Fibroblast of lung (primary cell): ENCODE data around the gene GRB10. TPM values are rescaled to one million over a fixed set of nuclear protein-coding genes. Genes with fewer than 3 reads are reported as not detected.

ENCODE experiments used
- DNase-seq, 2 donors: peaks; one replicate each; pipeline versions ENCODE4 v3.0.0 to v3.0.0-alpha.2; 2010; ENCODE audit warnings: low read depth in 2 of 2
- H2AFZ ChIP-seq: 2 replicates; pipeline ENCODE4 v1.5.1; 2012; ENCODE audit warnings: low read length, control low read depth, inconsistent platforms
- H3K27ac ChIP-seq: 2 replicates; pipeline ENCODE4 v1.5.1; 2011; ENCODE audit warnings: low read length, control low read depth; ENCODE audit not compliant: insufficient read depth
- H3K27me3 ChIP-seq: 2 replicates; pipeline ENCODE4 v1.5.1; 2011; ENCODE audit warnings: mild to moderate bottlenecking, low read length; ENCODE audit not compliant: control insufficient read depth, insufficient read depth
- H3K36me3 ChIP-seq: 2 replicates; pipeline ENCODE4 v1.5.1; 2011; ENCODE audit warnings: low read length; ENCODE audit not compliant: control insufficient read depth, insufficient read depth
- H3K4me1 ChIP-seq: 2 replicates; pipeline ENCODE4 v1.5.1; 2011; ENCODE audit warnings: low read length; ENCODE audit not compliant: control insufficient read depth, insufficient read depth; ENCODE audit errors: extremely low read depth
- H3K4me2 ChIP-seq: 2 replicates; pipeline ENCODE4 v1.5.1; 2011; ENCODE audit warnings: low read length, control low read depth; ENCODE audit not compliant: insufficient read depth; ENCODE audit errors: extremely low read depth
- H3K4me3 ChIP-seq, 4 experiments: fragments of 200-600 bp in 1 of 4; sonication (generic) in 1 of 4; replicated peaks in 1 of 4; 2 replicates each; pipeline ENCODE4 v1.5.1; 2011 to 2016; ENCODE audit warnings: low read length in 4 of 4, low read depth in 3 of 4, mild to moderate bottlenecking in 3 of 4, control low read depth in 2 of 4, inconsistent platforms in 1 of 4, mixed read lengths in 1 of 4; ENCODE audit not compliant: insufficient read depth in 1 of 4; ENCODE audit errors: control extremely low read depth in 1 of 4
- H3K79me2 ChIP-seq: 2 replicates; pipeline ENCODE4 v1.5.1; 2012; ENCODE audit warnings: mild to moderate bottlenecking, low read length, inconsistent platforms; ENCODE audit not compliant: control insufficient read depth, insufficient read depth
- H3K9ac ChIP-seq: 2 replicates; pipeline ENCODE4 v1.5.1; 2011; ENCODE audit warnings: mild to moderate bottlenecking, low read length, control low read depth; ENCODE audit not compliant: insufficient read depth
- H3K9me3 ChIP-seq: 2 replicates; pipeline ENCODE4 v1.5.1; 2012; ENCODE audit warnings: low read depth, low read length; ENCODE audit not compliant: control insufficient read depth, insufficient read depth
- H4K20me1 ChIP-seq: 2 replicates; pipeline ENCODE4 v1.5.1; 2011; ENCODE audit warnings: low read length; ENCODE audit not compliant: control insufficient read depth, insufficient read depth; ENCODE audit errors: extremely low read depth
- EZH2 ChIP-seq: IDR thresholded peaks from 2 replicates; pipeline ENCODE4 v1.5.1; 2012; ENCODE audit warnings: low read length, control low read depth, mild to moderate bottlenecking; ENCODE audit errors: missing control alignments
- polyA plus RNA-seq, 2 donors: library from polyadenylated mRNA; depleted of rRNA in 1 of 2; stranded (reverse) in 1 of 2; unstranded in 1 of 2; fragments of >200 nt; gene quantifications; 2 replicates each; pipeline ENCODE4 v1.2.1, GENCODE V29; 2011 to 2012; ENCODE audit warnings: missing spikeins in 1 of 2
- total RNA-seq: library from RNA; depleted of rRNA; stranded (reverse); fragments of >200 nt; gene quantifications from 2 replicates; pipeline ENCODE4 v1.2.1, GENCODE V29; 2014
- TF ChIP-seq, protein P1 (sequence below), 2 donors: IDR thresholded peaks in 1 of 2; conservative IDR thresholded peaks in 1 of 2; 1 replicate in 1 of 2; 2 replicates in 1 of 2; pipeline ENCODE4 v1.5.1; 2011 to 2012; ENCODE audit warnings: low read length in 2 of 2, control low read depth in 1 of 2, inconsistent platforms in 1 of 2, low read depth in 1 of 2, mild to moderate bottlenecking in 1 of 2

Gene GRB10
- total and polyA plus RNA-seq, 2 donors (not counting 1 experiment from before 2014, with no cell fraction given): 11.1 to 64.1 TPM

DNA sequence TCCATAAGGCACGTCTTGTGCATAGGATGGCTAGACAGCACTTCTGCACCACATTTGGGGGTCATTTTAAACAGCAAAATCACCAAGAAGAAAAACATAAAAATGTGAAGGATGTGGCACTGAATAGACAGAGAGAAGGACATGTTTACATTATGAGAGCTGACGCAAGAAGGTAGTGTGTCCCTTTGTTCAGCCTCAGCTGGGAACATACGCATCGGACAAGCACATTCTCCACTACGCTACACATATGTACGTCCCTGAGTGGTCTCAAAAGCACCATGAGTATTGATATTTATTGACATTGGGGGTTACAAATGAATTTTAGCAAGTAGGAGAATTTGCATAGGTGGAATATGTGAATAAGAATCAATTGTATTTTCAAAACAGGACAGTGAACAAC lies 237.7 kb downstream of the GRB10 start:
- no peak for TF ChIP-seq EZH2
- TF ChIP-seq, protein P1, sequence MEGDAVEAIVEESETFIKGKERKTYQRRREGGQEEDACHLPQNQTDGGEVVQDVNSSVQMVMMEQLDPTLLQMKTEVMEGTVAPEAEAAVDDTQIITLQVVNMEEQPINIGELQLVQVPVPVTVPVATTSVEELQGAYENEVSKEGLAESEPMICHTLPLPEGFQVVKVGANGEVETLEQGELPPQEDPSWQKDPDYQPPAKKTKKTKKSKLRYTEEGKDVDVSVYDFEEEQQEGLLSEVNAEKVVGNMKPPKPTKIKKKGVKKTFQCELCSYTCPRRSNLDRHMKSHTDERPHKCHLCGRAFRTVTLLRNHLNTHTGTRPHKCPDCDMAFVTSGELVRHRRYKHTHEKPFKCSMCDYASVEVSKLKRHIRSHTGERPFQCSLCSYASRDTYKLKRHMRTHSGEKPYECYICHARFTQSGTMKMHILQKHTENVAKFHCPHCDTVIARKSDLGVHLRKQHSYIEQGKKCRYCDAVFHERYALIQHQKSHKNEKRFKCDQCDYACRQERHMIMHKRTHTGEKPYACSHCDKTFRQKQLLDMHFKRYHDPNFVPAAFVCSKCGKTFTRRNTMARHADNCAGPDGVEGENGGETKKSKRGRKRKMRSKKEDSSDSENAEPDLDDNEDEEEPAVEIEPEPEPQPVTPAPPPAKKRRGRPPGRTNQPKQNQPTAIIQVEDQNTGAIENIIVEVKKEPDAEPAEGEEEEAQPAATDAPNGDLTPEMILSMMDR (conservative IDR thresholded peaks at IDR 0.05 in 1 of 2, IDR thresholded peaks at IDR 0.05 in 1 of 2; ENCODE audit: low read depth in 1 of 2, low read length in 2 of 2): no peak

DNA sequence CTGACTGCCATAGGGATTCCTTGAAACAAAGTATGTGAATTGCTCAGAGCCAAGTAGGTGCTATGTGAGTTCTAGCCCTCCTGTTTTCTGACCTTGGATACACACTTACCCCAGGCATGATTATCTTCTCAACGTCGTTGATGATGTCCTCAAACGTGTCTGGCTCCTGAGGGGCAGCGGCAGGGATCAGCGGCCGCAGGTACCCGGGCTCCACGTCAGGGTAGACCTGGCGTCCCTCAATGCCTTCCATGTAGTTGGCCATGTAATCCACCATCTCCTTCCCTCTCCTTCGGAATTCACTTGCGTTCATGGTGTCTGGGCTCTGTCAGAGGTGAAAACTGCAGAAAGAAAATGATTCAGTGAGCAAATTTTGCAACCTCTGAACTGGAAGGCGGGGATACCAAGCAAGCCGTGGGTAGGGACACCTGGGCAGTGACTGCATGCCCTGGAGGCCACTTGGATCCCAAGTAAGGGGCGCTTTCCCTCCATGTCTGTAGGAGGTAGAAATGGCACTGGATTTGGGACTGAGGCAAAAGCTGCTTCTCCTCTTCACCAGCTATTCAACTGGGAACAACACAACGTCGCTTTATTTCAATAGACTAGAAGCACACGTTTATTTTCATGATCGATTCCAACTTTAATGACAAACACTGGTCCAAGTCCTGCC lies 238.8 kb downstream of the GRB10 start:
- H3K4me1 ChIP-seq: no peaks in the 10 kb centered on the region
- H3K9ac ChIP-seq: no peak overlapping the region
- H4K20me1 ChIP-seq: no peaks in the 10 kb centered on the region
- no peaks in the 10 kb centered on the region for H3K36me3 ChIP-seq
- no peak overlapping the region for H3K4me3 ChIP-seq
- H3K27ac ChIP-seq: no peak overlapping the region
- DNase-seq: no peak
- H3K9me3 ChIP-seq: no peaks in the 10 kb centered on the region
- no peaks in the 10 kb centered on the region for H3K27me3 ChIP-seq
- no peak overlapping the region for H2AFZ ChIP-seq
- H3K4me2 ChIP-seq: no peak overlapping the region
- no peak for TF ChIP-seq EZH2
- TF ChIP-seq, protein P1 (conservative IDR thresholded peaks at IDR 0.05 in 1 of 2, IDR thresholded peaks at IDR 0.05 in 1 of 2; ENCODE audit: low read depth in 1 of 2, low read length in 2 of 2): no peak
- H3K79me2 ChIP-seq: no peaks in the 10 kb centered on the region

More for the DNA sequence above, 237.7 kb downstream of the GRB10 start:
- Histone ChIP-seq H3K4me2 (no peak overlapping the region), H2AFZ (no peak overlapping the region), H3K9ac (no peak overlapping the region), H3K79me2 (no peaks in the 10 kb centered on the region), H3K4me3 (no peak overlapping the region), H3K36me3 (no peaks in the 10 kb centered on the region), H3K9me3 (no peaks in the 10 kb centered on the region), H3K27me3 (no peaks in the 10 kb centered on the region), H4K20me1 (no peaks in the 10 kb centered on the region), H3K4me1 (no peaks in the 10 kb centered on the region), H3K27ac (no peak overlapping the region)
- no peak for DNase-seq

DNA sequence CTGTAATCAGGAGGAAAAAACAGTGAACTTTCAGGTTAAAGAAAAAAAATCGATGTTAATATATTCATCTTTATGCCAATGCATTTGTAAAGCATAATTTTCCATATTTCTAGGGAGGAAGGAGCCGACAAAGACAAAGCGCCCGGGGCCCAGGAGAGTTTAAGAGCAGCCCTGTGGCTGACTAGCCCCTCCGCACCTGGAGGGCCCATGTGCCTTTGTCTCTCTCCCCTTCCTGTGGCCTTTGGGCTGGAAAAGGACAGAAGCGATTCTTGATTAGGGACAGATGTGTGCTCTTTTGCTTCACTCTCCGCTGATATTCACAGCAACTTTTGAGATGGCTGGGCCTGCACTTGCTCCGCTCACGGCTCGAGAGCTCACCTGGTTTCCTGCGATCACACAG lies 240.6 kb downstream of the GRB10 start:
- Histone ChIP-seq H3K4me2 (no peak overlapping the region), H3K4me1 (no peaks in the 10 kb centered on the region), H3K9ac (no peak overlapping the region), H3K27me3 (no peaks in the 10 kb centered on the region), H3K79me2 (no peaks in the 10 kb centered on the region), H3K9me3 (no peaks in the 10 kb centered on the region), H3K4me3 (no peak overlapping the region), H2AFZ (no peak overlapping the region), H4K20me1 (no peaks in the 10 kb centered on the region), H3K36me3 (no peaks in the 10 kb centered on the region), H3K27ac (no peak overlapping the region)
- DNase-seq: no peak
- TF ChIP-seq EZH2: no peak
- TF ChIP-seq, protein P1 (conservative IDR thresholded peaks at IDR 0.05 in 1 of 2, IDR thresholded peaks at IDR 0.05 in 1 of 2; ENCODE audit: low read depth in 1 of 2, low read length in 2 of 2): no peak
